Endothelial cell of umbilical vein (primary cell): Measurements from ENCODE around the gene COL17A1. TPM values are rescaled to one million over a fixed set of nuclear protein-coding genes. Genes with fewer than 3 reads are reported as not detected.

Experiments used
- BruUV-seq: library from RNA; stranded (reverse); fragments of 400-500 nt; replicated peaks from 2 replicates; lab custom pipeline; 2021; lab: Mats Ljungman, UMichigan
- CTCF ChIA-PET: fragments of 300-600, 350-600 bp; sonication (Branson Sonifier 250); formaldehyde crosslinking; loops from one replicate; lab custom pipeline; 2021; ENCODE audit warnings: antibody characterized with exemption, inconsistent platforms; lab: Charles Lee
- POLR2A ChIA-PET: fragments of 300-600, 350-600 bp; sonication (Branson Sonifier 250); formaldehyde crosslinking; loops from one replicate; lab custom pipeline; 2021; ENCODE audit warnings: antibody characterized with exemption, inconsistent platforms; lab: Charles Lee
- DNase-seq: peaks from one replicate; pipeline ENCODE4 v3.0.0-alpha.2; 2011; ENCODE audit warnings: low read depth, low spot score
- FAIRE-seq: peaks from 2 replicates; lab custom pipeline; 2011; peaks lifted over from hg19 to GRCh38; lab: Jason Lieb, UNC
- H2AFZ ChIP-seq: 2 replicates; pipeline ENCODE4 v1.6.0; 2012; ENCODE audit warnings: low read depth, low read length, control low read depth, inconsistent platforms
- H3K27ac ChIP-seq: 2 replicates; pipeline ENCODE4 v1.5.1; 2011; ENCODE audit warnings: low read depth, mild to moderate bottlenecking, control low read depth, low read length, moderate library complexity; ENCODE audit not compliant: insufficient read depth
- H3K27me3 ChIP-seq, 2 experiments: 2 replicates each; pipeline versions ENCODE4 v1.6.0 to v1.6.1; 2011; ENCODE audit warnings: low read length in 2 of 2, mixed read lengths in 1 of 2; ENCODE audit not compliant: control insufficient read depth in 2 of 2, insufficient read depth in 2 of 2
- H3K36me3 ChIP-seq, 2 experiments: 2 replicates in 1 of 2; 3 replicates in 1 of 2; pipeline ENCODE4 v1.5.1; 2011; ENCODE audit warnings: low read length in 2 of 2, mild to moderate bottlenecking in 1 of 2, moderate library complexity in 1 of 2; ENCODE audit not compliant: control insufficient read depth in 2 of 2, insufficient read depth in 2 of 2; ENCODE audit errors: extremely low read depth in 1 of 2
- H3K4me1 ChIP-seq: 3 replicates; pipeline ENCODE4 v1.5.1; 2011; ENCODE audit warnings: mild to moderate bottlenecking, low read length; ENCODE audit not compliant: control insufficient read depth, insufficient read depth; ENCODE audit errors: extremely low read depth
- H3K4me2 ChIP-seq: 2 replicates; pipeline ENCODE4 v1.6.1; 2011; ENCODE audit warnings: low read length, control low read depth, mixed read lengths; ENCODE audit not compliant: insufficient read depth
- H3K4me3 ChIP-seq, 3 experiments: fragments of 200-600 bp in 1 of 3; sonication (generic), shearing (Covaris generic) in 1 of 3; replicated peaks in 1 of 3; 2 replicates each; pipeline ENCODE4 v1.5.1; 2011 to 2016; ENCODE audit warnings: control low read depth in 3 of 3, low read length in 3 of 3, mild to moderate bottlenecking in 2 of 3, inconsistent platforms in 1 of 3, low read depth in 1 of 3, moderate library complexity in 1 of 3; ENCODE audit not compliant: insufficient read depth in 1 of 3
- H3K79me2 ChIP-seq: 2 replicates; pipeline ENCODE4 v1.6.0; 2012; ENCODE audit warnings: low read length, inconsistent platforms; ENCODE audit not compliant: control insufficient read depth, insufficient read depth
- H3K9ac ChIP-seq: replicated peaks from 2 replicates; pipeline ENCODE3; 2011; ENCODE audit warnings: low read length, control low read depth; ENCODE audit not compliant: insufficient read depth; ENCODE audit errors: extremely low read depth
- H3K9me1 ChIP-seq: replicated peaks from 3 replicates; pipeline ENCODE4 v1.6.0; 2011; ENCODE audit warnings: mild to moderate bottlenecking, low read length; ENCODE audit not compliant: control insufficient read depth, insufficient read depth; ENCODE audit errors: extremely low read depth
- H3K9me3 ChIP-seq: replicated peaks from 2 replicates; pipeline ENCODE4 v1.5.1; 2012; ENCODE audit warnings: low read length, inconsistent platforms; ENCODE audit not compliant: control insufficient read depth, insufficient read depth
- H4K20me1 ChIP-seq: replicated peaks from 2 replicates; pipeline ENCODE3; 2011; ENCODE audit warnings: mild to moderate bottlenecking, low read length; ENCODE audit not compliant: control insufficient read depth, insufficient read depth; ENCODE audit errors: extremely low read depth
- EZH2 ChIP-seq: IDR thresholded peaks from 2 replicates; pipeline ENCODE4 v1.6.1; 2012; ENCODE audit warnings: borderline replicate concordance, low read depth, mild to moderate bottlenecking, moderate library complexity, low read length, inconsistent platforms; ENCODE audit not compliant: severe bottlenecking
- FOS ChIP-seq: IDR thresholded peaks from 2 replicates; pipeline ENCODE4 v1.6.1; 2011; ENCODE audit warnings: mild to moderate bottlenecking, low read length, moderate library complexity, borderline replicate concordance; ENCODE audit not compliant: insufficient read depth
- GATA2 ChIP-seq: IDR thresholded peaks from 2 replicates; pipeline ENCODE4 v1.7.0; 2011; ENCODE audit warnings: low read depth, mild to moderate bottlenecking, moderate library complexity, mixed read lengths, low read length; ENCODE audit not compliant: insufficient read length, insufficient read depth
- JUN ChIP-seq: IDR thresholded peaks from 2 replicates; pipeline ENCODE4 v1.6.1; 2011; ENCODE audit warnings: borderline replicate concordance, low read depth; ENCODE audit not compliant: insufficient read length, insufficient read depth
- MYC ChIP-seq: IDR thresholded peaks from one replicate; pipeline ENCODE4 v1.6.1; 2011; ENCODE audit warnings: mild to moderate bottlenecking, low read depth, low read length
- POLR2A ChIP-seq: IDR thresholded peaks from 2 replicates; pipeline ENCODE4 v1.6.1; 2012; ENCODE audit warnings: low read depth, mild to moderate bottlenecking, control low read depth, low read length
- POLR2AphosphoS5 ChIP-seq: IDR thresholded peaks from 2 replicates; pipeline ENCODE4 v1.6.1; 2012; ENCODE audit warnings: low read depth, mild to moderate bottlenecking, control low read depth, low read length, moderate library complexity; ENCODE audit not compliant: insufficient read depth
- dilution Hi-C: fragments of 300-500 bp; cut with MboI; formaldehyde crosslinking; loops from one replicate; pipeline ENCODE4 v1.15.0; 2019; ENCODE audit warnings: low sequenced_read_pairs; ENCODE audit not compliant: extremely low pct_ligation_motif_present
- intact Hi-C: fragments of 100-400 bp; cut with micrococcal nuclease; formaldehyde crosslinking; loops from one replicate; pipeline ENCODE4 v1.10.0; 2022
- polyA plus RNA-seq, 4 experiments: library from polyadenylated mRNA; depleted of rRNA in 3 of 4; stranded (reverse) in 3 of 4; unstranded in 1 of 4; fragments of >200 nt; gene quantifications; 2 replicates each; pipeline versions ENCODE4 v1.2.1 to v1.2.3, GENCODE V29; 2011 to 2012; ENCODE audit warnings: missing spikeins in 1 of 4
- total RNA-seq: library from RNA; stranded (reverse); gene quantifications from 2 replicates; pipeline ENCODE4 v1.2.3, GENCODE V29; 2021
- TF ChIP-seq, protein P1 (sequence below): IDR thresholded peaks from 2 replicates; pipeline ENCODE4 v1.6.1; 2011; ENCODE audit not compliant: insufficient read depth, insufficient read length
- TF ChIP-seq, protein P2 (sequence below), 2 donors: IDR thresholded peaks; 1 replicate in 1 of 2; 2 replicates in 1 of 2; pipeline ENCODE4 v1.5.1; 2011; ENCODE audit warnings: low read length in 2 of 2, mild to moderate bottlenecking in 2 of 2, moderate library complexity in 2 of 2, control low read depth in 1 of 2, inconsistent platforms in 1 of 2, low read depth in 1 of 2; ENCODE audit not compliant: insufficient read depth in 1 of 2; ENCODE audit errors: extremely low read depth in 1 of 2

COL17A1 gene
- total and polyA plus RNA-seq, 2 donors (not counting 3 experiments of a cell fraction or from before 2014, with no cell fraction given) = 0.57 to 1.3 TPM

DNA sequence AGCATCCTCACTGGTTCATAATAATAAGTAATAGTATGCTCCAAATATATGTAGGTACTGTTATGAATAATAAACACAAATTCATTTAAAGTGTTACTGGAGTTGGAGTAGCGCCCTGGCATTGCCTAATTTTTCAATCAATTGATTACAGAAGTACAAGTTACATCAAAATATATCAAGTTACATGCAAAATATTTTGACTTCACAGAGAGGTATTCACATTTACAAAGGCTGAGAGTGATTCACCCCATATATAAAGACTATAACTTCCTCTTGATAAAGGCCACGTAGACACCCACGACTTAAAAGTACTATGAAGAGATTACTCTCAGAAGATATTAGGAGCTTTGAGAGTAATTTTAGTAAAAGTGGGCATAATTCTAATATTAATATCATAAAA lies 13.6 kb upstream of the COL17A1 start:
- intact Hi-C loops (no loop called here), dilution Hi-C loops (no loop called here)
- H3K79me2 ChIP-seq = no peaks in the 10 kb centered on the region
- no TSS peak for BruUV-seq
- ChIA-PET CTCF (interaction anchor here (0.7 to 1.4 kb wide), 5 partner anchors 8 to 29 kb away, joined by 3 to 5 read pairs (median 3); partner anchors contain the start of gene SFR1), POLR2A (no interaction called here)
- H3K27me3 ChIP-seq = no peaks in the 10 kb centered on the region
- no peaks in the 10 kb centered on the region for H4K20me1 ChIP-seq
- H3K36me3 ChIP-seq = no peaks in the 10 kb centered on the region
- H3K9me1 ChIP-seq = no peaks in the 10 kb centered on the region
- TF ChIP-seq, protein P1, sequence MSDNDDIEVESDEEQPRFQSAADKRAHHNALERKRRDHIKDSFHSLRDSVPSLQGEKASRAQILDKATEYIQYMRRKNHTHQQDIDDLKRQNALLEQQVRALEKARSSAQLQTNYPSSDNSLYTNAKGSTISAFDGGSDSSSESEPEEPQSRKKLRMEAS = no peak
- TF ChIP-seq FOS (peak; percentile 76), JUN (peak; percentile 7)
- DNase-seq = peak; percentile 43
- H3K27ac ChIP-seq = no peak overlapping the region
- H3K9me3 ChIP-seq = no peaks in the 10 kb centered on the region
- H3K4me3 ChIP-seq = no peak overlapping the region
- no peak overlapping the region for H2AFZ ChIP-seq
- no peak for FAIRE-seq
- no peak overlapping the region for H3K9ac ChIP-seq
- H3K4me2 ChIP-seq = peak overlapping the region; percentile 21
- peaks cover 13% of the 10 kb centered on the region for H3K4me1 ChIP-seq

DNA sequence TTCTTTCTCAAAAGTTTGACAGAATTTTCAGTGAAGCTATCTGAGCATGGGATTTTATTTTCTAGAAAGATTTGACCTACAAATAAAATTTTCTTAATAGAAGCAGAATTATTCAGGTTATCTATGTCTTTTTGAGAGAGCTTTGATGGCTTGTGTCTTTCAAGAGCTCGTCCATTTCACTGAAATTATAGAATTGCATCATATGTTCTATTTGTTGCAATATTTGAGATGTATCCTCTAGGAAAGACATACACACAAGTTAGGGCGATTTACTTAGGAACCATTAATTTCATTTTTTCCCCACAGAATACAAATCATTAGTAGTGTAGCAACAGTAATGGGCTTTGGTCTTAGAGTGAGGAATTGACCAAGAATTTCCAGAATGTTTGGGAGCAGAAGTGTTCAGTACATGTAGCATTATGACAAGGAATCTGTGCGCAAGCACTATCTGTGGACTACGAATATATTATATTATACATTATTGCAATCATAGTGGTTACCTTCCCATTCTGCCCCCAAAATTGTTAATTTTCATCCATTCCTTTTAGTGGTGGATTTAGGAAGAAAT lies 12.8 kb upstream of the COL17A1 start:
- TF ChIP-seq MYC (no peak), JUN (no peak), POLR2A (no peak), POLR2AphosphoS5 (no peak), GATA2 (no peak), FOS (no peak), EZH2 (no peak)
- TF ChIP-seq, protein P2, sequence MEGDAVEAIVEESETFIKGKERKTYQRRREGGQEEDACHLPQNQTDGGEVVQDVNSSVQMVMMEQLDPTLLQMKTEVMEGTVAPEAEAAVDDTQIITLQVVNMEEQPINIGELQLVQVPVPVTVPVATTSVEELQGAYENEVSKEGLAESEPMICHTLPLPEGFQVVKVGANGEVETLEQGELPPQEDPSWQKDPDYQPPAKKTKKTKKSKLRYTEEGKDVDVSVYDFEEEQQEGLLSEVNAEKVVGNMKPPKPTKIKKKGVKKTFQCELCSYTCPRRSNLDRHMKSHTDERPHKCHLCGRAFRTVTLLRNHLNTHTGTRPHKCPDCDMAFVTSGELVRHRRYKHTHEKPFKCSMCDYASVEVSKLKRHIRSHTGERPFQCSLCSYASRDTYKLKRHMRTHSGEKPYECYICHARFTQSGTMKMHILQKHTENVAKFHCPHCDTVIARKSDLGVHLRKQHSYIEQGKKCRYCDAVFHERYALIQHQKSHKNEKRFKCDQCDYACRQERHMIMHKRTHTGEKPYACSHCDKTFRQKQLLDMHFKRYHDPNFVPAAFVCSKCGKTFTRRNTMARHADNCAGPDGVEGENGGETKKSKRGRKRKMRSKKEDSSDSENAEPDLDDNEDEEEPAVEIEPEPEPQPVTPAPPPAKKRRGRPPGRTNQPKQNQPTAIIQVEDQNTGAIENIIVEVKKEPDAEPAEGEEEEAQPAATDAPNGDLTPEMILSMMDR (IDR thresholded peaks at IDR 0.05; ENCODE audit: extremely low read depth in 1 of 2, insufficient read depth in 1 of 2, low read depth in 1 of 2, low read length in 2 of 2) = no peak
- TF ChIP-seq, protein P1 = no peak
- DNase-seq (no peak), FAIRE-seq (no peak)
- H3K4me1 ChIP-seq = peaks cover 13% of the 10 kb centered on the region
- intact Hi-C loops (no loop called here), dilution Hi-C loops (no loop called here)
- H3K9ac ChIP-seq = no peak overlapping the region
- H3K36me3 ChIP-seq = no peaks in the 10 kb centered on the region
- H3K9me3 ChIP-seq = no peaks in the 10 kb centered on the region
- BruUV-seq = no TSS peak
- H2AFZ ChIP-seq = no peak overlapping the region
- CTCF ChIA-PET = interaction anchor here (1.9 kb wide), 1 partner anchor 11 kb away, joined by 4 read pairs; no protein-coding TSS in a partner anchor
- no peaks in the 10 kb centered on the region for H3K27me3 ChIP-seq
- H3K9me1 ChIP-seq = no peaks in the 10 kb centered on the region
- no peak overlapping the region for H3K27ac ChIP-seq
- H3K4me2 ChIP-seq = peak overlapping the region; percentile 21
- POLR2A ChIA-PET = no interaction called here
- H3K79me2 ChIP-seq = no peaks in the 10 kb centered on the region
- no peak overlapping the region for H3K4me3 ChIP-seq
- no peaks in the 10 kb centered on the region for H4K20me1 ChIP-seq
